Caco-2 (cell line): Measurements from ENCODE around the gene STAT3. TPM values are rescaled to one million over a fixed set of nuclear protein-coding genes. Genes with fewer than 3 reads are reported as not detected.

Experiments used
- BruUV-seq: library from RNA; stranded (reverse); fragments of 400-500 nt; replicated peaks from 2 replicates; lab custom pipeline; 2021; lab: Mats Ljungman, UMichigan
- CTCF ChIA-PET: fragments of 300-600 bp; sonication (Branson Sonifier 250); formaldehyde crosslinking; loops from one replicate; lab custom pipeline; 2022; ENCODE audit warnings: antibody characterized with exemption; lab: Charles Lee
- POLR2A ChIA-PET: fragments of 300-600 bp; sonication (Branson Sonifier 250); formaldehyde crosslinking; loops from one replicate; lab custom pipeline; 2022; ENCODE audit warnings: antibody characterized with exemption; lab: Charles Lee
- DNase-seq, 2 experiments: peaks; one replicate each; pipeline versions ENCODE4 v3.0.0 to v3.0.0-alpha.2; 2020 to 2022
- H3K27me3 ChIP-seq: replicated peaks from 2 replicates; pipeline ENCODE4 v1.6.0; 2011; ENCODE audit warnings: low read length; ENCODE audit not compliant: control insufficient read depth, insufficient read depth
- H3K36me3 ChIP-seq: 2 replicates; pipeline ENCODE4 v1.5.1; 2011; ENCODE audit warnings: low read length; ENCODE audit not compliant: control insufficient read depth, insufficient read depth
- H3K4me1 ChIP-seq: fragments of 250-450 bp; sonication (Bioruptor Pico); 2 replicates; pipeline ENCODE4 v1.5.1; 2020; ENCODE audit warnings: mild to moderate bottlenecking
- H3K4me3 ChIP-seq: 2 replicates; pipeline ENCODE4 v1.5.1; 2011; ENCODE audit warnings: low read depth, mild to moderate bottlenecking, control low read depth, low read length
- H3K9me3 ChIP-seq: fragments of 250-450 bp; sonication (Bioruptor Pico); 2 replicates; pipeline ENCODE4 v1.5.1; 2020; ENCODE audit warnings: mild to moderate bottlenecking, moderate library complexity
- H3K27ac Mint-ChIP-seq: one replicate; pipeline ENCODE4 v1.8.0; 2022; ENCODE audit warnings: mixed read lengths; ENCODE audit not compliant: unreplicated experiment
- H3K27me3 Mint-ChIP-seq: one replicate; pipeline ENCODE4 v1.8.0; 2022; ENCODE audit warnings: mixed read lengths; ENCODE audit not compliant: insufficient read depth, unreplicated experiment
- H3K36me3 Mint-ChIP-seq: one replicate; pipeline ENCODE4 v1.8.0; 2022; ENCODE audit warnings: mild to moderate bottlenecking, mixed read lengths; ENCODE audit not compliant: insufficient read depth, unreplicated experiment
- H3K4me1 Mint-ChIP-seq: one replicate; pipeline ENCODE4 v1.8.0; 2022; ENCODE audit warnings: low read depth, mixed read lengths; ENCODE audit not compliant: unreplicated experiment
- H3K4me3 Mint-ChIP-seq: one replicate; pipeline ENCODE4 v1.8.0; 2022; ENCODE audit warnings: mild to moderate bottlenecking, moderate library complexity, mixed read lengths; ENCODE audit not compliant: unreplicated experiment
- H3K9me3 Mint-ChIP-seq: one replicate; pipeline ENCODE4 v1.8.0; 2022; ENCODE audit warnings: mixed read lengths; ENCODE audit not compliant: unreplicated experiment
- intact Hi-C: fragments of 100-400 bp; cut with micrococcal nuclease; formaldehyde crosslinking; loops from one replicate; pipeline ENCODE4 v1.10.0; 2022; ENCODE audit not compliant: unreplicated experiment
- total RNA-seq: library from RNA; stranded (reverse); gene quantifications from 2 replicates; pipeline ENCODE4 v1.2.3, GENCODE V29; 2022
- TF ChIP-seq, protein P1 (sequence below), 2 experiments: fragments of 200-600 bp in 1 of 2; IDR thresholded peaks; 1 replicate in 1 of 2; 2 replicates in 1 of 2; pipeline versions ENCODE4 v1.5.1 to v1.8.0; 2011 to 2022; ENCODE audit warnings: antibody characterized with exemption in 1 of 2, control low read depth in 1 of 2, inconsistent platforms in 1 of 2, low read depth in 1 of 2, low read length in 1 of 2, mild to moderate bottlenecking in 1 of 2, moderate library complexity in 1 of 2; ENCODE audit not compliant: insufficient read depth in 1 of 2, severe bottlenecking in 1 of 2, unreplicated experiment in 1 of 2

Gene STAT3
- total RNA-seq, 1 experiment from 2014 or later: 73.7 TPM

DNA sequence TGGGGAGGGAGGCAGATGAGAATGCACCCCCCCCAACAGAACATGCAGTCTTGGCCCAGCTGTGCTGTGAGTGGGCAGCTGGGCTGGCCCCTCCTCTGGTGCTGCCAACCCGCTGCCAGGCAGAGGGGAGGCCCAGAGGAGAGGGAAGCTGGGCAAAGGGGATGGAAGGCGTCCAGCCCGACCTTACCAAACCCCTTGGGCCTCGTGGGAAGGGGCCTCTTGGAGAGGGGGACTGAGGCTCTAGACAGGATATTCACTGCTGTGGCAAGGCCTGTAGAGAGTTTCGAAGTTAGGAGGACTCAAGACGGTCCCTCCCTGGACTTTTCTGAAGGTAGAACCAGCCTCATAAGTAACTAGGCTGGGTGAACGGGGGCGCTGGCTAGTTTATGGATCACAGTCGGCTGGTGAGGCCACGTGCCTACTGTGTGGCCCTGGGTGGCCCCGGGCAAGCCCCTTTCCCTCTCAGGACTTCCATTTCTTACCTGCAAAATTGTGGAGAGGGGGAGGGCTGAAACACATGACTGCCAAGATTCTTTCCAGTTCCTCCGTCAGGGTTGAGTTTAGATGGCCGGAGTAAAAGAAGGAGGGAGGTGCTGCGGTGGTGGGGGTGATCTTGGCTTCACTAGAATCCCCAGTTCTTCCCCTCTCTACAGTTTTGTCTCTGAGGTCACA lies 100.8 kb downstream of the STAT3 start:
- TF ChIP-seq, protein P1, sequence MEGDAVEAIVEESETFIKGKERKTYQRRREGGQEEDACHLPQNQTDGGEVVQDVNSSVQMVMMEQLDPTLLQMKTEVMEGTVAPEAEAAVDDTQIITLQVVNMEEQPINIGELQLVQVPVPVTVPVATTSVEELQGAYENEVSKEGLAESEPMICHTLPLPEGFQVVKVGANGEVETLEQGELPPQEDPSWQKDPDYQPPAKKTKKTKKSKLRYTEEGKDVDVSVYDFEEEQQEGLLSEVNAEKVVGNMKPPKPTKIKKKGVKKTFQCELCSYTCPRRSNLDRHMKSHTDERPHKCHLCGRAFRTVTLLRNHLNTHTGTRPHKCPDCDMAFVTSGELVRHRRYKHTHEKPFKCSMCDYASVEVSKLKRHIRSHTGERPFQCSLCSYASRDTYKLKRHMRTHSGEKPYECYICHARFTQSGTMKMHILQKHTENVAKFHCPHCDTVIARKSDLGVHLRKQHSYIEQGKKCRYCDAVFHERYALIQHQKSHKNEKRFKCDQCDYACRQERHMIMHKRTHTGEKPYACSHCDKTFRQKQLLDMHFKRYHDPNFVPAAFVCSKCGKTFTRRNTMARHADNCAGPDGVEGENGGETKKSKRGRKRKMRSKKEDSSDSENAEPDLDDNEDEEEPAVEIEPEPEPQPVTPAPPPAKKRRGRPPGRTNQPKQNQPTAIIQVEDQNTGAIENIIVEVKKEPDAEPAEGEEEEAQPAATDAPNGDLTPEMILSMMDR (IDR thresholded peaks at IDR 0.05; ENCODE audit: insufficient read depth in 1 of 2, low read depth in 1 of 2, low read length in 1 of 2, severe bottlenecking in 1 of 2, unreplicated experiment in 1 of 2): no peak
- DNase-seq: peak in 1 of 2 experiments; percentile 31
- no peak overlapping the region for H3K27ac Mint-ChIP-seq
- H3K4me1 Mint-ChIP-seq: peaks cover 17% of the 10 kb centered on the region
- Histone ChIP-seq H3K4me1 (0 out of 2 replicates have a peak, but pooled peaks cover 7% of the 10 kb centered on the region), H3K9me3 (no peaks in the 10 kb centered on the region), H3K27me3 (no peaks in the 10 kb centered on the region), H3K4me3 (peak overlapping the region; percentile 44), H3K36me3 (no peaks in the 10 kb centered on the region)
- H3K4me3 Mint-ChIP-seq: peak overlapping the region; percentile 56
- CTCF ChIA-PET: no interaction called here
- intact Hi-C loops: no loop called here
- no peaks in the 10 kb centered on the region for H3K36me3 Mint-ChIP-seq
- H3K9me3 Mint-ChIP-seq: no peaks in the 10 kb centered on the region
- BruUV-seq: no TSS peak
- no peaks in the 10 kb centered on the region for H3K27me3 Mint-ChIP-seq
- POLR2A ChIA-PET: interaction anchor here (0.6 kb wide), 1 partner anchor 560 kb away, joined by 3 read pairs; no protein-coding TSS in a partner anchor

DNA sequence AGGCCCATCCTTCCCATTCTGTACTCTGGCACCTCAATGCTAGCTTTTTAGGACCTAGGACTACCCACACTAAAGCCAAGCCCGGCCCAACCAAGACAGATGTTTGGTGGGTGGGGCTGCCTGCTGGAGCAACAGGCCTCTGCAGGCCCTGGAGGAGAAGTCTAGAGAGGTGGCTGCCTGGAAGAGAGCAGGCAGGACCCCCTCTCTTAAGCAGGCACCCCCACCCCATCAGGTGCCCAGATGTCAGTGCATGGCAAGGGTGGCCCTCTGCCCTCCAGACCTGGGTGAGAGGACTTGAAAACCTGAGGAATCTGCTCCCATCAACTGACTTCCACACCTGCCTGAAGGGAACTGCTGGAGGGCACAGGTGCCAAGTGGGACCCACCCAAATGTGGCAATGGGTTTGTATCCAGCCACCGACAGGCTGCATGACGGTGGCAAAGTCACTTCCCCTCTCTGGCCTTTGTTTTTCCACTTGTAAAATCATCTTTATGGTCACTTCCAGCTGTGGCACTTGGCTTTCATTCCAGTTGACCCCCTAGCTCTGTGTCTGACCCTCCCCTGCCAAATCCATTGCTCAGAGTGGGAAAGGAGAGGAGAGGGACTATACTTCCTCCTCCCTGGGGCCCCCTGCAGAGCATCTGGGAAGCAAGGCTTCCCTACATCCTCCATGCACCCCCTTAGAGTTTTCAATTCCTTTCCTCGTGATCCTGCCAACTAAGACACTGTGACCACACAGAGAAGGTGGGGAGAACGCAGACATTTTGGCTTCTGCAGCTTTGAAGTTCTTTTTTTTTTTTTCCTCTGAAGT lies 101.6 kb downstream of the STAT3 start:
- peak in 1 of 2 experiments; percentile 25 for DNase-seq
- ChIA-PET CTCF (no interaction called here), POLR2A (no interaction called here)
- no peak overlapping the region for H3K27ac Mint-ChIP-seq
- Histone ChIP-seq H3K9me3 (no peaks in the 10 kb centered on the region), H3K4me3 (no peak overlapping the region), H3K36me3 (no peaks in the 10 kb centered on the region), H3K4me1 (0 out of 2 replicates have a peak, but pooled peaks cover 7% of the 10 kb centered on the region), H3K27me3 (no peaks in the 10 kb centered on the region)
- H3K36me3 Mint-ChIP-seq: no peaks in the 10 kb centered on the region
- peak overlapping the region; percentile 56 for H3K4me3 Mint-ChIP-seq
- no peaks in the 10 kb centered on the region for H3K9me3 Mint-ChIP-seq
- intact Hi-C loops: no loop called here
- no TSS peak for BruUV-seq
- H3K4me1 Mint-ChIP-seq: peaks cover 17% of the 10 kb centered on the region
- TF ChIP-seq, protein P1 (IDR thresholded peaks at IDR 0.05; ENCODE audit: insufficient read depth in 1 of 2, low read depth in 1 of 2, low read length in 1 of 2, severe bottlenecking in 1 of 2, unreplicated experiment in 1 of 2): no peak
- no peaks in the 10 kb centered on the region for H3K27me3 Mint-ChIP-seq

DNA sequence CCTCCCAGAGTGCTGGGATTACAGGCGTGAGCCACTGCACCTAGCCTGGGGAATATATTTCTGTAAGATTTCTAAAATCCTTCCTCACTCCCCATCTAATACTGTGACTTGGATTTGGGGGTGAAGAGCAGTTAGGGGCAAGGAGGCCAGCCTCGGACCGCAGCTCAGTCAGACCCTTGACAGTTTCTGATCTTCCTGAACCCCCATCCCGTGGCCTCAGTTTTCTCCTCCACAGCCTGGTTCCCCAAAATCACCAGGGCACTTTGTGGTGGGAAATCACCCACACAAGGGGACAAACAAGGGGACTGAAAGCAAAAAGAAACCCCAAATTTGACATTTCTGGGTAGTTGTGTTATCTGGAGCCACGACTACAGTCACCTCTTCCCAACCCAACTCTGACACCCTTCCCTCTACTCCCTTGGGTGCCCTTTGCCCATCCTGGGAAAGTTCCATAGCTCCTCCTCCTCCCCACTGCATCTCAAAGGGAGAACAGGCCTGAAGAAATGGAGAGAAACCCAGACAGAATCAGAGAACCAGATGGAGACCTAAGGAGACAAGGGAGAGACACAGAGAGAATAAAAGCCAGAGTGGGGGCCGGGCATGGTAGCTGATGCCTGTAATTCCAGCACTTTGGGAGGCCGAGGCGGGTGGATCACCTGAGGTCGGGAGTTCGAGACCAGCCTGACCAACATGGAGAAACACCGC lies 102.7 kb downstream of the STAT3 start:
- H3K4me1 ChIP-seq: 0 out of 2 replicates have a peak, but pooled peaks cover 7% of the 10 kb centered on the region
- Mint-ChIP-seq H3K27me3 (no peaks in the 10 kb centered on the region), H3K4me1 (peaks cover 17% of the 10 kb centered on the region), H3K27ac (no peak overlapping the region), H3K4me3 (no peak overlapping the region), H3K36me3 (no peaks in the 10 kb centered on the region), H3K9me3 (no peaks in the 10 kb centered on the region)
- intact Hi-C loops: no loop called here
- no TSS peak for BruUV-seq
- DNase-seq: no peak
- H3K4me3 ChIP-seq: no peak overlapping the region
- H3K9me3 ChIP-seq: no peaks in the 10 kb centered on the region
- CTCF ChIA-PET: no interaction called here
- no peaks in the 10 kb centered on the region for H3K27me3 ChIP-seq
- POLR2A ChIA-PET: no interaction called here
- H3K36me3 ChIP-seq: no peaks in the 10 kb centered on the region
- TF ChIP-seq, protein P1 (IDR thresholded peaks at IDR 0.05; ENCODE audit: insufficient read depth in 1 of 2, low read depth in 1 of 2, low read length in 1 of 2, severe bottlenecking in 1 of 2, unreplicated experiment in 1 of 2): no peak
